ENCODE data around the gene SLC52A1.

Gene SLC52A1

GRCh38 chr17:5043524-5043923 is 8.3 kb upstream of the SLC52A1 start:
- H3K4me3 ChIP-seq (ENCODE audit: low read depth, low read length): no peak overlapping the region
- no peak for TF ChIP-seq CTCF (conservative IDR thresholded peaks at IDR 0.05; ENCODE audit: low read depth, low read length)
- DNase-seq (ENCODE audit: low read depth): no peak

DNA sequence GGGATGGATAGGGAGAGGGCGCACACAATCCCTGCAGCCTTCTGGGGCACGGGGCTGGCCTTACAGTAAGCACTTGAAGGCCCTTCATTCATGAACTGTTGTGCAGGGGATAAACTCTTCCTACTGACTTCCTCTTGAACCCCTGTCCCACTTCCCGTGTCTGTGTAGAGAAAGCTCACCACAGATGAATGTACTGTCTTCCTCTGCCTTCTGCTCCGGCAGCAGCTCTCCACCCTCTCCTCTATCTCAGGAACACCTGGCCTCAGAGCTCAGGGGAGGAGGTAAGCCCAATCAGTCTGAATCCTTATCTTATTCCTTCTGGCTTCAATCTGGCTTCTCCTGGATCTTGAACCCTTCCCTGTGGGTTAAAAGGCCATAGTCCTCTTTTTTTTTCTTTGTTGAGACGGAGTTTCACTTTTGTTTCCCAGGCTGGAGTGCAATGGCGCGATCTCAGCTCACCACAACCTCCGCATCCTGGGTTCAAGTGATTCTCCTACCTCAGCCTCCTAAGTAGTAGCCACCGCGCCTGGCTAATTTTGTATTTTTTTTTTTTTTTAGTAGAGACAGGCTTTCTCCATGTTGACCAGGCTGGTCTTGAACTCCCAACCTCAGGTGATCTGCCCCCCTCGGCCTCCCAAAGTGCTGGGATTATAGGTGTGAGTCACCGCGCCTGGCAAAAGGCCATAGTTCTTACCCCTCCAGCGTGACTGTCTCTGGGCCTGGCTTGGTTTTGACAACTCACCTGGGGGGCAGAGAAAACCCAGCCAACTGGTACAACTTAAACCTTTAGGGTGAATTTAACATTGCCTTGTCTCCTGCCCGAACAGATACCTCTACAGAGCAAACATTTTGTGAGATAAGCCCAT is 7.2 kb upstream of the SLC52A1 start:
- no peak for TF ChIP-seq CTCF (conservative IDR thresholded peaks at IDR 0.05; ENCODE audit: low read depth, low read length)
- H3K4me3 ChIP-seq (ENCODE audit: low read depth, low read length): no peak overlapping the region
- DNase-seq (ENCODE audit: low read depth): no peak

- no peak for TF ChIP-seq CTCF (conservative IDR thresholded peaks at IDR 0.05; ENCODE audit: low read depth, low read length)
- no peak overlapping the region for H3K4me3 ChIP-seq (ENCODE audit: low read depth, low read length)
- no peak for DNase-seq (ENCODE audit: low read depth)
Observed at GRCh38 chr17:5034651-5035050, 575 bp downstream of the SLC52A1 start.

DNA sequence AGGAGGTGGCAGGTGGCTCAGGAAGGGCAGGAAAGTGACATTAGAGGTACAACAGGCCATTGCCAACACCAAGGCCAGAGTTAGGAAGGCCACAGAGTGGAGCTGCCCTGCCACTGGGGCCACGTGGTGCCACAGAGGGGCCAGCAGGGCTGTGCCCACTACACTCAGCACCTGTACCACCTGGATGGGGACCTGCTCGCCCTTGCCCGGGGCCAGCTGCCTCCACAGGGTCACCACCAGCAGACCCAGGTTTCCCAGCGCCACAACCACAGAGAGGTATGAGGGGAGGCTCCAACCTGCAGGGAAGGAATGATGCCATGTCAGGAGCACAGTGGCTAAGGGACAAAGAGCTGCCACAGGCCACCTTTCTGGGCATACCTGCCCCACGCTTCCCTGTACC is 1.2 kb downstream of the SLC52A1 start:
- no peak for TF ChIP-seq CTCF (conservative IDR thresholded peaks at IDR 0.05; ENCODE audit: low read depth, low read length)
- DNase-seq (ENCODE audit: low read depth): no peak
- no peak overlapping the region for H3K4me3 ChIP-seq (ENCODE audit: low read depth, low read length)

DNA sequence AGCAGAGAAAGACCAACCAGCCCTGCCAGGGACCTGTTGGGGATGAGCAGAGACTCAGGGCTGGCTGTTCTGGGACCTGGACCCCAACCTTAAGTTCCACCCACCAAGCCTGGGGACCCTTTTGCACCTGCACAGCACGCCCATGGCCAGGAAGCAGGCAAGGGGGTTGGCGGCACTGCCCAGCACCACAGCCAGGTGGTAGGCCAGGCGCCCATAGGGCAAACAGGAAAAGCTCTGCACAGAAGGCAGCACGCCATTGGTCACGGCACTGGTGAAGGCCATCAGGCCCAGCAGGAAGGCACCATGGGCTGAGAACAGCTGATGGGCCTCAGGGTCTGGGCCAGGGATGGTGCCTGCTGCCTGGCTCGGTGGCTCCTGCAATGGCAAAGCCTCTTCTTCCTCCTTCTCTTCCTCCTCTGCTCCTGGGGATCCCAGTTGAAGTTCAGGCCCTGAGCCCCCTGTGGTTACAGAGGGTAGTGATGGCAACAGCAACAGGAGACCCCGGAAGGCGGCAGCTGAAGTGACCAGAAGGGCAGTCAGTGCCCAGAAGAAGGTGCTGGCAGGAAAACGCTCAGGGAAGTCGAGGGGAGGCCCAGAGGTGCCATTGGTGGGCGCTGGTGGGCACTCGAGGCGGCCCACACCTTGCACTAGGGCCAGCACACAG is 1.7 kb downstream of the SLC52A1 start:
- no peak for TF ChIP-seq CTCF (conservative IDR thresholded peaks at IDR 0.05; ENCODE audit: low read depth, low read length)
- no peak overlapping the region for H3K4me3 ChIP-seq (ENCODE audit: low read depth, low read length)
- DNase-seq (ENCODE audit: low read depth): no peak

DNA sequence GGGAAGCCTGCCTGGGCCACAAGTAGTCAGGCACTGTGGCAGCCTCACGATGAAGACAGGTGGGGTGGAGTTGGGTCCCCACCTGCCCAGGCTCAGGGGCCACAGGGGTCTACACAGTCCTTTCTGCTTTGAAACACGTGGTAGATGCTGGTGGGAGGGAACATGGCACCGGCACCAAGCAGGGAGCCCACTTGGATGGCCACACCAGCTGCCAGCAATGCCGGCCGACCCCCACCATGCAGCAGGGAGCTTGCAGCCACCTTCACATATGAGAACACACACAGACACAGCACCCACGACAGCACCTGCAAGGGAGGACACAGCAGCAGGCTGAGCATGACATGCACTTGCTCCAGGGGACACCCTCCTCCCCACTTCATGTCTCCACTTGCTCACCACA is 2.4 kb downstream of the SLC52A1 start:
- no peak overlapping the region for H3K4me3 ChIP-seq (ENCODE audit: low read depth, low read length)
- DNase-seq (ENCODE audit: low read depth): no peak
- no peak for TF ChIP-seq CTCF (conservative IDR thresholded peaks at IDR 0.05; ENCODE audit: low read depth, low read length)
